GM12878 (cell line): ENCODE data around the gene PNMA6E.

Experiments
- CTCF ChIP-seq, 3 experiments: IDR thresholded peaks in 2 of 3; conservative IDR thresholded peaks in 1 of 3; 2 replicates each; pipeline ENCODE4 v1.5.1; 2011; ENCODE audit warnings: low read depth in 3 of 3, low read length in 3 of 3, mild to moderate bottlenecking in 3 of 3, control low read depth in 2 of 3, moderate library complexity in 2 of 3, inconsistent platforms in 1 of 3, mixed read lengths in 1 of 3; ENCODE audit not compliant: control insufficient read depth in 2 of 3, insufficient read depth in 1 of 3; ENCODE audit errors: extremely low read depth in 1 of 3
- ESRRA ChIP-seq: IDR thresholded peaks from 2 replicates; pipeline ENCODE4 v1.6.1; 2012; ENCODE audit warnings: mild to moderate bottlenecking, low read length, improper control_type of control experiment
- FOXM1 ChIP-seq: IDR thresholded peaks from 2 replicates; pipeline ENCODE4 v1.6.1; 2012; ENCODE audit warnings: low read depth, mild to moderate bottlenecking, inconsistent platforms, low read length, moderate library complexity

GRCh38 chrX:153414856-153415510, 13.8 kb upstream of the PNMA6E start:
- no peak for TF ChIP-seq ESRRA
- TF ChIP-seq FOXM1: no peak
- TF ChIP-seq CTCF (IDR thresholded peaks at IDR 0.05 in 2 of 3, conservative IDR thresholded peaks at IDR 0.05 in 1 of 3; ENCODE audit: control insufficient read depth in 2 of 3, extremely low read depth in 1 of 3, insufficient read depth in 1 of 3, low read depth in 3 of 3, low read length in 3 of 3): no peak
